Trophoblast cell (in vitro differentiated cells and primary cell): Measurements from ENCODE around the gene TECPR1.

ENCODE experiments used
- DNase-seq, 2 donors: peaks; one replicate each; pipeline ENCODE4 v3.0.0-alpha.2; 2016
- H2AFZ ChIP-seq: 2 replicates; pipeline ENCODE4 v1.6.1; 2013; ENCODE audit warnings: low read length, moderate library complexity, mild to moderate bottlenecking; ENCODE audit not compliant: insufficient read depth, poor library complexity
- H2AK5ac ChIP-seq: 2 replicates; pipeline ENCODE4 v1.6.1; 2013; ENCODE audit warnings: mild to moderate bottlenecking, low read length
- H2BK120ac ChIP-seq: 2 replicates; pipeline ENCODE4 v1.6.1; 2013; ENCODE audit warnings: low read length, mild to moderate bottlenecking, moderate library complexity; ENCODE audit not compliant: insufficient read depth, poor library complexity
- H2BK12ac ChIP-seq: 2 replicates; pipeline ENCODE4 v1.6.1; 2013; ENCODE audit warnings: mild to moderate bottlenecking, low read length, moderate library complexity
- H2BK5ac ChIP-seq: 2 replicates; pipeline ENCODE4 v1.6.1; 2013; ENCODE audit warnings: low read length, low read depth, moderate library complexity, mild to moderate bottlenecking; ENCODE audit not compliant: poor library complexity
- H3K14ac ChIP-seq: 2 replicates; pipeline ENCODE4 v1.6.1; 2013; ENCODE audit warnings: mild to moderate bottlenecking, low read length
- H3K18ac ChIP-seq: 2 replicates; pipeline ENCODE4 v1.6.1; 2013; ENCODE audit warnings: mild to moderate bottlenecking, low read length
- H3K23ac ChIP-seq: 2 replicates; pipeline ENCODE4 v1.6.1; 2013; ENCODE audit warnings: low read length
- H3K27ac ChIP-seq: 2 replicates; pipeline ENCODE4 v1.5.1; 2013; ENCODE audit warnings: low read depth, mild to moderate bottlenecking, inconsistent platforms, low read length, moderate library complexity
- H3K27me3 ChIP-seq: 2 replicates; pipeline ENCODE4 v1.6.1; 2013; ENCODE audit warnings: inconsistent platforms, mild to moderate bottlenecking, low read length, moderate library complexity; ENCODE audit not compliant: insufficient read depth
- H3K36me3 ChIP-seq, 2 experiments: 1 replicate in 1 of 2; 2 replicates in 1 of 2; pipeline ENCODE4 v1.6.1; 2013; ENCODE audit warnings: low read length in 2 of 2, mild to moderate bottlenecking in 2 of 2, moderate library complexity in 1 of 2; ENCODE audit not compliant: insufficient read depth in 2 of 2, control insufficient read depth in 1 of 2
- H3K4ac ChIP-seq: 2 replicates; pipeline ENCODE4 v1.6.1; 2013; ENCODE audit warnings: low read depth, mild to moderate bottlenecking, low read length, moderate library complexity
- H3K4me1 ChIP-seq, 2 experiments: 1 replicate in 1 of 2; 2 replicates in 1 of 2; pipeline ENCODE4 v1.6.1; 2013; ENCODE audit warnings: low read length in 2 of 2, mild to moderate bottlenecking in 2 of 2, moderate library complexity in 1 of 2; ENCODE audit not compliant: insufficient read depth in 2 of 2, control insufficient read depth in 1 of 2
- H3K4me2 ChIP-seq: 2 replicates; pipeline ENCODE4 v1.6.1; 2013; ENCODE audit warnings: inconsistent platforms, mild to moderate bottlenecking, low read length, moderate library complexity
- H3K4me3 ChIP-seq: 2 replicates; pipeline ENCODE4 v1.5.1; 2013; ENCODE audit warnings: mild to moderate bottlenecking, low read depth, low read length, inconsistent platforms
- H3K79me1 ChIP-seq: one replicate; pipeline ENCODE4 v1.6.1; 2013; ENCODE audit warnings: low read length
- H3K79me2 ChIP-seq: 2 replicates; pipeline ENCODE4 v1.6.1; 2013; ENCODE audit warnings: low read length, mild to moderate bottlenecking; ENCODE audit not compliant: control insufficient read depth, insufficient read depth, poor library complexity
- H3K9ac ChIP-seq: 2 replicates; pipeline ENCODE4 v1.6.1; 2013; ENCODE audit warnings: mild to moderate bottlenecking, low read length
- H3K9me3 ChIP-seq: 2 replicates; pipeline ENCODE4 v1.6.1; 2013; ENCODE audit warnings: low read depth, mild to moderate bottlenecking, control low read depth, inconsistent platforms, low read length; ENCODE audit not compliant: insufficient read depth
- H4K12ac ChIP-seq: 2 replicates; pipeline ENCODE4 v1.6.1; 2013; ENCODE audit warnings: low read depth, mild to moderate bottlenecking, low read length, moderate library complexity
- H4K8ac ChIP-seq: 2 replicates; pipeline ENCODE4 v1.6.1; 2013; ENCODE audit warnings: low read depth, mild to moderate bottlenecking, low read length, moderate library complexity
- H4K91ac ChIP-seq: one replicate; pipeline ENCODE4 v1.6.1; 2013; ENCODE audit warnings: low read depth, mild to moderate bottlenecking, low read length, moderate library complexity
- WGBS: extraction: QIAGEN DNeasy Blood & Tissue Kit; methylation state at CpG from one replicate; pipeline ENCODE4 v1.1.7; 2013; ENCODE audit warnings: missing lambda C conversion rate; ENCODE audit not compliant: insufficient read length, insufficient coverage; ENCODE audit errors: extremely low coverage; 5-methylcytosine and 5-hydroxymethylcytosine counted together

The TECPR1 gene

GRCh38 chr7:98233219-98234070, 18.6 kb downstream of the TECPR1 start:
- no CpG with 5 or more reads among the region's 32 CpGs for WGBS
- Histone ChIP-seq H3K4me2 (no peak overlapping the region), H3K9ac (no peak overlapping the region), H3K4ac (no peak overlapping the region), H3K4me3 (no peak overlapping the region), H2BK5ac (no peak overlapping the region), H4K8ac (no peak overlapping the region), H3K18ac (no peak overlapping the region), H2BK120ac (no peak overlapping the region), H3K27ac (no peak overlapping the region), H3K79me1 (no peaks in the 10 kb centered on the region), H3K4me1 (no peaks in the 10 kb centered on the region), H3K23ac (no peak overlapping the region), H3K79me2 (no peaks in the 10 kb centered on the region), H4K91ac (no peak overlapping the region), H3K27me3 (no peaks in the 10 kb centered on the region), H3K36me3 (peaks cover 3 to 7% of the 10 kb centered on the region in 2 experiments), H2AFZ (no peak overlapping the region), H3K14ac (no peak overlapping the region), H2AK5ac (no peak overlapping the region), H2BK12ac (no peak overlapping the region), H3K9me3 (peaks cover 7% of the 10 kb centered on the region), H4K12ac (no peak overlapping the region)
- no peak for DNase-seq

GRCh38 chr7:98232799-98233198, 19.2 kb downstream of the TECPR1 start:
- Histone ChIP-seq H3K27ac (no peak overlapping the region), H2BK120ac (no peak overlapping the region), H4K91ac (no peak overlapping the region), H3K23ac (no peak overlapping the region), H3K27me3 (no peaks in the 10 kb centered on the region), H3K79me2 (no peaks in the 10 kb centered on the region), H3K36me3 (peaks cover 0 to 4% of the 10 kb centered on the region in 2 experiments), H3K9me3 (peaks cover 4% of the 10 kb centered on the region), H3K4ac (no peak overlapping the region), H3K79me1 (no peaks in the 10 kb centered on the region), H3K18ac (no peak overlapping the region), H4K12ac (no peak overlapping the region), H2BK12ac (no peak overlapping the region), H3K9ac (no peak overlapping the region), H2AK5ac (no peak overlapping the region), H3K4me2 (no peak overlapping the region), H2AFZ (no peak overlapping the region), H3K4me3 (no peak overlapping the region), H4K8ac (no peak overlapping the region), H3K14ac (no peak overlapping the region), H3K4me1 (no peaks in the 10 kb centered on the region), H2BK5ac (no peak overlapping the region)
- no peak for DNase-seq
- WGBS, result no CpG with 5 or more reads among the region's 16 CpGs

- H3K18ac ChIP-seq, result no peak overlapping the region
- H3K79me2 ChIP-seq, result no peaks in the 10 kb centered on the region
- H2AFZ ChIP-seq, result no peak overlapping the region
- H3K23ac ChIP-seq, result no peak overlapping the region
- no peak overlapping the region for H2BK120ac ChIP-seq
- no peak overlapping the region for H3K14ac ChIP-seq
- H3K36me3 ChIP-seq, result peaks cover 0 to 4% of the 10 kb centered on the region in 2 experiments
- no peak overlapping the region for H2BK5ac ChIP-seq
- no peak overlapping the region for H3K27ac ChIP-seq
- no peak overlapping the region for H3K4me3 ChIP-seq
- no peak overlapping the region for H3K9ac ChIP-seq
- DNase-seq, result no peak
- H3K79me1 ChIP-seq, result no peaks in the 10 kb centered on the region
- H3K27me3 ChIP-seq, result no peaks in the 10 kb centered on the region
- no peak overlapping the region for H3K4ac ChIP-seq
- H4K8ac ChIP-seq, result no peak overlapping the region
- H3K4me1 ChIP-seq, result no peaks in the 10 kb centered on the region
- no peak overlapping the region for H4K12ac ChIP-seq
- no CpG with 5 or more reads among the region's 8 CpGs for WGBS
- peaks cover 4% of the 10 kb centered on the region for H3K9me3 ChIP-seq
- H2BK12ac ChIP-seq, result no peak overlapping the region
- no peak overlapping the region for H4K91ac ChIP-seq
- H3K4me2 ChIP-seq, result no peak overlapping the region
- no peak overlapping the region for H2AK5ac ChIP-seq
Measured at GRCh38 chr7:98232263-98232585, 19.8 kb downstream of the TECPR1 start.

- Histone ChIP-seq H3K79me2 (no peaks in the 10 kb centered on the region), H2BK120ac (no peak overlapping the region), H4K8ac (no peak overlapping the region), H3K18ac (no peak overlapping the region), H2BK5ac (no peak overlapping the region), H3K23ac (no peak overlapping the region), H3K9ac (no peak overlapping the region), H3K9me3 (peaks cover 4% of the 10 kb centered on the region), H3K14ac (no peak overlapping the region), H3K27me3 (no peaks in the 10 kb centered on the region), H3K4me3 (no peak overlapping the region), H3K4ac (no peak overlapping the region), H3K79me1 (no peaks in the 10 kb centered on the region), H3K36me3 (peaks cover 0 to 4% of the 10 kb centered on the region in 2 experiments), H2AK5ac (no peak overlapping the region), H2BK12ac (no peak overlapping the region), H3K27ac (no peak overlapping the region), H2AFZ (no peak overlapping the region), H3K4me1 (no peaks in the 10 kb centered on the region), H4K12ac (no peak overlapping the region), H3K4me2 (no peak overlapping the region), H4K91ac (no peak overlapping the region)
- DNase-seq, result no peak
- WGBS, result no CpG with 5 or more reads among the region's 25 CpGs
Measured at GRCh38 chr7:98231493-98232262, 20.4 kb downstream of the TECPR1 start.
